K562 (cell line): ENCODE results near the gene ALAS2. TPM values are rescaled to one million over a fixed set of nuclear protein-coding genes. Genes with fewer than 3 reads are reported as not detected.

ENCODE experiments used
- BRD9 ChIP-seq: fragments of 450-650 bp; IDR thresholded peaks from 2 replicates; pipeline ENCODE4 v1.6.1; 2018; ENCODE audit warnings: low read depth; ENCODE audit not compliant: partially characterized antibody
- CBX8 ChIP-seq: fragments of 200-600 bp; sonication (generic); IDR thresholded peaks from 2 replicates; pipeline ENCODE4 v1.6.1; 2012; ENCODE audit warnings: borderline replicate concordance, mixed run types, low read depth, mild to moderate bottlenecking, moderate library complexity, mixed read lengths, low read length, control low read depth, inconsistent platforms; ENCODE audit not compliant: poor library complexity, severe bottlenecking; ENCODE audit errors: extremely low read depth
- E4F1 ChIP-seq: fragments of 250-450 bp; sonication (Bioruptor Pico); IDR thresholded peaks from 2 replicates; pipeline ENCODE4 v1.5.0; 2021; ENCODE audit warnings: mild to moderate bottlenecking, borderline replicate concordance
- ETS2 ChIP-seq: IDR thresholded peaks from 2 replicates; pipeline ENCODE4 v1.6.1; 2016; ENCODE audit warnings: borderline replicate concordance, missing genetic modification characterization, mild to moderate bottlenecking, moderate library complexity, missing compliant biosample characterization; ENCODE audit not compliant: poor library complexity, severe bottlenecking
- EWSR1 ChIP-seq: fragments of 450-650 bp; IDR thresholded peaks from 2 replicates; pipeline ENCODE4 v1.6.1; 2018; ENCODE audit warnings: borderline replicate concordance, mild to moderate bottlenecking, low read depth, moderate library complexity; ENCODE audit not compliant: partially characterized antibody
- GTF2B ChIP-seq: IDR thresholded peaks from 2 replicates; pipeline ENCODE4 v1.6.1; 2011; ENCODE audit not compliant: insufficient read length; ENCODE audit errors: extremely low read depth
- IFI16 ChIP-seq: fragments of 250-450 bp; sonication (Bioruptor Pico); IDR thresholded peaks from 2 replicates; pipeline ENCODE4 v2.1.2; 2022; ENCODE audit warnings: mild to moderate bottlenecking, inconsistent platforms
- LCOR ChIP-seq: sonication (generic); formaldehyde crosslinking; IDR thresholded peaks from 2 replicates; pipeline ENCODE4 v1.8.0; 2022; ENCODE audit warnings: mild to moderate bottlenecking, missing genetic modification reagents
- MCM3 ChIP-seq: fragments of 450-650 bp; IDR thresholded peaks from 2 replicates; pipeline ENCODE4 v1.6.1; 2016
- MYC ChIP-seq, 2 experiments: fragments of 250-450 bp in 1 of 2; sonication (Bioruptor Pico) in 1 of 2; IDR thresholded peaks; 2 replicates each; pipeline versions ENCODE4 v1.5.1 to v1.6.1; 2012 to 2021; ENCODE audit warnings: low read depth in 2 of 2, borderline replicate concordance in 1 of 2, improper control_type of control experiment in 1 of 2, low read length in 1 of 2, mild to moderate bottlenecking in 1 of 2, moderate library complexity in 1 of 2
- NR3C1 ChIP-seq: sonication (generic); formaldehyde crosslinking; IDR thresholded peaks from 2 replicates; pipeline ENCODE4 v1.8.1; 2022; ENCODE audit warnings: missing genetic modification reagents
- OTX1 ChIP-seq: fragments of 450-650 bp; formaldehyde crosslinking; IDR thresholded peaks from 2 replicates; pipeline ENCODE4 v1.4.0; 2022; ENCODE audit warnings: mild to moderate bottlenecking
- POLR2H ChIP-seq: IDR thresholded peaks from 2 replicates; pipeline ENCODE4 v1.6.1; 2016; ENCODE audit warnings: missing genetic modification characterization, low read depth, mild to moderate bottlenecking, control low read depth, missing compliant biosample characterization, moderate library complexity
- POLR3G ChIP-seq: IDR thresholded peaks from 2 replicates; pipeline ENCODE4 v1.6.1; 2011; ENCODE audit not compliant: insufficient read length, insufficient replicate concordance; ENCODE audit errors: extremely low read depth
- RCOR1 ChIP-seq, 2 experiments: IDR thresholded peaks; 2 replicates each; pipeline ENCODE4 v1.6.1; 2012; ENCODE audit warnings: low read depth in 2 of 2, low read length in 2 of 2, borderline replicate concordance in 1 of 2, improper control_type of control experiment in 1 of 2
- RUNX1 ChIP-seq: sonication (generic); IDR thresholded peaks from 2 replicates; pipeline ENCODE4 v1.6.1; 2016; ENCODE audit warnings: antibody characterized with exemption, low read depth
- SNRNP70 ChIP-seq: fragments of 200-400 bp; formaldehyde crosslinking; optimal IDR thresholded peaks from 2 replicates; pipeline ENCODE3; 2017; ENCODE audit warnings: low read depth, low read length
- TCF7 ChIP-seq: sonication (generic); IDR thresholded peaks from 2 replicates; pipeline ENCODE4 v1.6.1; 2016; ENCODE audit warnings: antibody characterized with exemption, borderline replicate concordance
- U2AF1 ChIP-seq: fragments of 200-400 bp; formaldehyde crosslinking; optimal IDR thresholded peaks from 2 replicates; pipeline ENCODE3; 2017; ENCODE audit warnings: mild to moderate bottlenecking, low read depth, low read length, moderate library complexity
- XRCC4 ChIP-seq: IDR thresholded peaks from one replicate; pipeline ENCODE4 v1.6.1; 2011; ENCODE audit not compliant: insufficient read depth, insufficient read length; ENCODE audit errors: extremely low read depth
- ZMIZ1 ChIP-seq, 2 experiments: fragments of 150-350 bp in 1 of 2; IDR thresholded peaks; 2 replicates each; pipeline ENCODE4 v1.6.1; 2012 to 2016; ENCODE audit warnings: low read depth in 2 of 2, low read length in 2 of 2, mild to moderate bottlenecking in 1 of 2, moderate library complexity in 1 of 2
- ZNF124 ChIP-seq: sonication (generic); formaldehyde crosslinking; IDR thresholded peaks from 2 replicates; pipeline ENCODE4 v1.8.1; 2022; ENCODE audit warnings: missing genetic modification reagents
- polyA plus RNA-seq, 8 experiments: library from polyadenylated mRNA; depleted of rRNA in 4 of 8; stranded (reverse) in 5 of 8; unstranded in 3 of 8; fragments of >200 nt; fragmentation: Nextera tagmentation in 2 of 8; fragmentation: Illumina TruSeq in 1 of 8; extraction: Ambion mirVana in 2 of 8; extraction: Trizol in 1 of 8; gene quantifications; 2 replicates each; pipeline versions ENCODE4 v1.2.1 to v1.2.3, GENCODE V29; 2011 to 2014; ENCODE audit warnings: inconsistent platforms in 1 of 8, missing spikeins in 1 of 8
- total RNA-seq, 7 experiments: library from RNA; depleted of rRNA in 6 of 7; stranded (reverse); fragments of >200 nt in 6 of 7; fragmentation: Illumina TruSeq in 2 of 7; extraction: Trizol in 2 of 7; gene quantifications; 2 replicates each; pipeline versions ENCODE4 v1.2.1 to v1.2.3, GENCODE V29; 2011 to 2021; ENCODE audit warnings: low replicate concordance in 1 of 7

ALAS2 gene
- total and polyA plus RNA-seq, 9 of the 15 experiments (the other 6 are each of a cell fraction or from before 2014, with no cell fraction given): 14.6 to 101 (median 33.4) TPM

- TF ChIP-seq RCOR1 (IDR thresholded peaks at IDR 0.05; ENCODE audit: borderline replicate concordance in 1 of 2, low read depth in 2 of 2, low read length in 2 of 2) (peak; percentile 72 to 89; a peak in 3 of 4 replicates), CBX8 (no peak), OTX1 (CRISPR knock-in tag) (no peak), RUNX1 (peak; percentile 71; the same call in 1 of the 2 replicates), EWSR1 (no peak), BRD9 (no peak), U2AF1 (no peak), NR3C1 (CRISPR knock-in tag) (no peak), LCOR (CRISPR knock-in tag) (0 out of 2 replicates have a peak, but pooled peaks have one; percentile 60), XRCC4 (no peak), SNRNP70 (no peak), ZMIZ1 (IDR thresholded peaks at IDR 0.05; ENCODE audit: low read depth in 2 of 2, low read length in 2 of 2) (peak in 1 of 2 experiments; percentile 92; a peak in 2 of 4 replicates), MYC (IDR thresholded peaks at IDR 0.05; ENCODE audit: low read depth, low read length) (no peak), MYC (CRISPR knock-in tag; IDR thresholded peaks at IDR 0.05; ENCODE audit: borderline replicate concordance, low read depth) (no peak), TCF7 (peak; percentile 86; the same call in 1 of the 2 replicates), MCM3 (no peak), GTF2B (no peak), POLR2H (tag) (no peak), POLR3G (no peak), IFI16 (CRISPR knock-in tag) (no peak), ETS2 (tag) (no peak), E4F1 (CRISPR knock-in tag) (no peak), ZNF124 (CRISPR knock-in tag) (no peak)
Observed at GRCh38 chrX:55014897-55015299, 15.9 kb downstream of the ALAS2 start (continued).
